Peyer's patch (tissue), 4 donors: ENCODE results near the gene CAPNS1. TPM values are rescaled to one million over a fixed set of nuclear protein-coding genes. Genes with fewer than 3 reads are reported as not detected.
"Not testable (repeated sequence)": the region's sequence is repeated elsewhere in the genome, so short reads cannot be mapped to it uniquely, and the experiment has no call there.

Source experiments
- DNase-seq, 3 donors: peaks; one replicate each; pipeline ENCODE4 v3.0.0-alpha.2; 2017 to 2019
- H3K27ac ChIP-seq, 4 donors: fragments of 200-600 bp; sonication (generic); one replicate each; pipeline ENCODE4 v1.5.1; 2016 to 2019
- H3K27me3 ChIP-seq, 2 donors: fragments of 200-600 bp; sonication (generic); one replicate each; pipeline ENCODE4 v1.5.1; 2019
- H3K36me3 ChIP-seq, 3 donors: fragments of 200-600 bp; sonication (generic); one replicate each; pipeline ENCODE4 v1.5.1; 2016 to 2019
- H3K4me1 ChIP-seq, 4 donors: fragments of 200-600 bp; sonication (generic); one replicate each; pipeline ENCODE4 v1.5.1; 2016 to 2019
- H3K4me3 ChIP-seq, 4 donors: fragments of 200-600 bp; sonication (generic); 1 replicate in 3 of 4; 2 replicates in 1 of 4; pipeline ENCODE4 v1.5.1; 2016 to 2019; ENCODE audit warnings: mild to moderate bottlenecking in 1 of 4
- H3K9me3 ChIP-seq, 4 donors: fragments of 200-600 bp; sonication (generic); one replicate each; pipeline ENCODE4 v1.5.1; 2016 to 2019; ENCODE audit warnings: mild to moderate bottlenecking in 1 of 4
- CTCF ChIP-seq, 6 experiments: fragments of 450-650 bp in 4 of 6; fragments of 200-600 bp in 2 of 6; sonication (generic) in 1 of 6; IDR thresholded peaks; one replicate each; pipeline ENCODE4 v1.5.1; 2017 to 2019; ENCODE audit warnings: antibody characterized with exemption in 6 of 6, mild to moderate bottlenecking in 3 of 6, moderate library complexity in 1 of 6
- POLR2A ChIP-seq, 2 donors: fragments of 450-650 bp; IDR thresholded peaks; one replicate each; pipeline ENCODE4 v1.5.1; 2017; ENCODE audit warnings: antibody characterized with exemption in 2 of 2, mild to moderate bottlenecking in 2 of 2, moderate library complexity in 2 of 2
- total RNA-seq, 4 donors: library from RNA; depleted of rRNA; stranded (reverse); fragments of >200 nt; gene quantifications; one replicate each; pipeline ENCODE4 v1.1.0, GENCODE V29; 2016

CAPNS1 gene
- total RNA-seq, 4 donors from 2014 or later, result 131 to 320 (median 263) TPM

- peak in 1 of 3 donors; percentile 19 for DNase-seq
- H3K36me3 ChIP-seq, result peaks cover 0 to 39% (median 0%) of the 10 kb centered on the region in 3 donors
- H3K4me3 ChIP-seq, result no peak overlapping the region
- H3K27ac ChIP-seq, result peak overlapping the region in 3 of 4 donors; percentile 20 to 98 (median 69)
- H3K4me1 ChIP-seq, result peaks cover 0 to 4% (median 0%) of the 10 kb centered on the region in 4 donors
- no peaks in the 10 kb centered on the region for H3K27me3 ChIP-seq
- no peaks in the 10 kb centered on the region for H3K9me3 ChIP-seq
- TF ChIP-seq POLR2A (IDR thresholded peaks at IDR 0.05), result no peak
These were observed 13.3 kb downstream of the CAPNS1 start for GRCh38 chr19:36153126-36153525.

- Histone ChIP-seq H3K9me3 (no peaks in the 10 kb centered on the region), H3K27ac (no peak overlapping the region), H3K4me1 (no peaks in the 10 kb centered on the region), H3K27me3 (no peaks in the 10 kb centered on the region), H3K36me3 (peaks cover 0 to 7% (median 0%) of the 10 kb centered on the region in 3 donors), H3K4me3 (no peak overlapping the region)
- TF ChIP-seq POLR2A (IDR thresholded peaks at IDR 0.05) (no peak), CTCF (IDR thresholded peaks at IDR 0.05) (no peak)
- no peak for DNase-seq
These were observed 21.1 kb downstream of the CAPNS1 start for GRCh38 chr19:36160821-36161596.

GRCh38 chr19:36163813-36164212 is 23.9 kb downstream of the CAPNS1 start:
- TF ChIP-seq POLR2A (IDR thresholded peaks at IDR 0.05) (no peak), CTCF (IDR thresholded peaks at IDR 0.05) (no peak)
- H3K27ac ChIP-seq, result no peak overlapping the region
- no peak for DNase-seq

GRCh38 chr19:36169084-36169760 is 29.4 kb downstream of the CAPNS1 start:
- Histone ChIP-seq H3K4me1 (peaks cover 0 to 4% (median 2%) of the 10 kb centered on the region in 4 donors), H3K4me3 (no peak overlapping the region), H3K27me3 (no peaks in the 10 kb centered on the region), H3K27ac (peak overlapping the region in 3 of 4 donors; percentile 40 to 86 (median 86)), H3K36me3 (no peaks in the 10 kb centered on the region), H3K9me3 (no peaks in the 10 kb centered on the region)
- TF ChIP-seq POLR2A (IDR thresholded peaks at IDR 0.05) (no peak), CTCF (IDR thresholded peaks at IDR 0.05) (no peak)
- peak in 2 of 3 donors; percentile 63 to 74 for DNase-seq

More at GRCh38 chr19:36163813-36164212, 23.9 kb downstream of the CAPNS1 start:
- Histone ChIP-seq H3K9me3 (no peaks in the 10 kb centered on the region), H3K4me3 (no peak overlapping the region), H3K4me1 (peaks cover 0 to 3% (median 0%) of the 10 kb centered on the region in 4 donors), H3K36me3 (peaks cover 0 to 7% (median 0%) of the 10 kb centered on the region in 3 donors), H3K27me3 (no peaks in the 10 kb centered on the region)

GRCh38 chr19:36172852-36173251 is 33.0 kb downstream of the CAPNS1 start:
- DNase-seq, result no peak
- TF ChIP-seq CTCF (IDR thresholded peaks at IDR 0.05) (no peak), POLR2A (IDR thresholded peaks at IDR 0.05) (no peak)
- no peaks in the 10 kb centered on the region for H3K36me3 ChIP-seq

GRCh38 chr19:36173846-36174245 is 34.0 kb downstream of the CAPNS1 start:
- DNase-seq, H3K27ac ChIP-seq, H3K4me3 ChIP-seq, H3K27me3 ChIP-seq, H3K9me3 ChIP-seq, H3K36me3 ChIP-seq, H3K4me1 ChIP-seq: not testable (repeated sequence)

More at GRCh38 chr19:36172852-36173251, 33.0 kb downstream of the CAPNS1 start:
- peaks cover 0 to 4% (median 2%) of the 10 kb centered on the region in 4 donors for H3K4me1 ChIP-seq
- H3K27me3 ChIP-seq, result no peaks in the 10 kb centered on the region
- H3K4me3 ChIP-seq, result no peak overlapping the region
- no peaks in the 10 kb centered on the region for H3K9me3 ChIP-seq
- H3K27ac ChIP-seq, result no peak overlapping the region

- peaks cover 0 to 16% (median 0%) of the 10 kb centered on the region in 3 donors for H3K36me3 ChIP-seq
- H3K27me3 ChIP-seq, DNase-seq: not testable (repeated sequence)
These were observed 39.2 kb downstream of the CAPNS1 start for GRCh38 chr19:36179077-36179476.

More at GRCh38 chr19:36179077-36179476, 39.2 kb downstream of the CAPNS1 start:
- H3K27ac ChIP-seq, H3K4me3 ChIP-seq, H3K9me3 ChIP-seq, H3K4me1 ChIP-seq: not testable (repeated sequence)
